Measurements from ENCODE around the gene TOPBP1.
"Not testable (repeated sequence)": the region's sequence is repeated elsewhere in the genome, so short reads cannot be mapped to it uniquely, and the experiment has no call there.

Gene TOPBP1

DNA sequence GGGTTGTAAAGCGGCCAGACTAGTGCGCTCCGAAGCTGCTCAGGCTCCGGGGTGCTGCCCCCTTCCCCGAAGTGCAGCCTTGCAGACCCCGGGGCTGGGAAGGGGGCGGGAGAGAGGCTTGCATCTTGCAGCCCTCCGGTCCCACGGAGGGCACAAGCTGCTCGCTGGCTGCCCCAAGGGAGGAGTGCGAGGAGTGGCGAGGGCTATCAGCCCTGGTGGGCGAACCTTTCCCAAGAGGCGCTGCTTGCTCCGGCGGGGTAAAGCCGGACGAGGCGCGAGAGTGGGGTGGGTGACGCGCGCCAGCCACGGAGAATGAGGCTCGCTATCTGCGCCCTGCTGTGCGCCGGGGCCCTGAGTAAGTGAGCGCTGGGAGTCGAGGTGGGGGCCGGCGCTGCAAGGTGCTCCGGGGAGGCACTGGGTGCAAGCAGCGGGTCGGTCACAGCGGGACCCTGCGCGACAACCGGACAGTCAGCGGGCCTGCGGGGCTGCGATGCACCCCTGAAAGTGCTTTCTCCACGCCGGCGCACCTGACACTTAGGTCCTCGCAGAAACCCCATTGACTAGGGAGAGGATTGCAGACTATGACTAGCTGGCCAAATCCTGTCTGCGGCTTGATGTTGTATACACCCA lies 12.7 kb upstream of the TOPBP1 start:
- DNase-seq (ENCODE audit: low spot score): peak; percentile 55

GRCh38 chr3:133673746-133674145 lies 12.0 kb upstream of the TOPBP1 start:
- no peak for DNase-seq (ENCODE audit: low spot score)

DNA sequence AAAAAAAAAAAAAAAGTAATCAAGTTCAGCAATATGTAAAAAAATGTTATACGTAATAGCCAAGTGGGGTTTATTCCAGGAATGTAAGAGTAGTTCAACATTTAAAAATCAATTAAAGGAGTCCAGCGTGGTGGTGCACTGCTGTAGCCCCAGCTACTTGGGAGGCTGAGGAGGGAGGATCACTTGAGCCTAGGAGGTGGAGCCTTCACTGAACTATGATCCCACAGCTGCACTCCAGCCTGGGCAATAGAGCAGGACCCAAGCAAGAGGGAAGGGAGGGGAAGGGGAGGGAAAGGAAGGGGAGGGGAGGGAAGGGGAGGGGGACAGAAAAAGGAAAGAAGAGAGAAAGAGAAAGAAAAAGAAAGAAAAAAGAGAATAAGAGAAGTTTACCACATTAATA lies 10.7 kb upstream of the TOPBP1 start:
- DNase-seq (ENCODE audit: low spot score): no peak

- DNase-seq (ENCODE audit: low spot score): no peak
These were observed 8.8 kb upstream of the TOPBP1 start for GRCh38 chr3:133670525-133670995.

DNA sequence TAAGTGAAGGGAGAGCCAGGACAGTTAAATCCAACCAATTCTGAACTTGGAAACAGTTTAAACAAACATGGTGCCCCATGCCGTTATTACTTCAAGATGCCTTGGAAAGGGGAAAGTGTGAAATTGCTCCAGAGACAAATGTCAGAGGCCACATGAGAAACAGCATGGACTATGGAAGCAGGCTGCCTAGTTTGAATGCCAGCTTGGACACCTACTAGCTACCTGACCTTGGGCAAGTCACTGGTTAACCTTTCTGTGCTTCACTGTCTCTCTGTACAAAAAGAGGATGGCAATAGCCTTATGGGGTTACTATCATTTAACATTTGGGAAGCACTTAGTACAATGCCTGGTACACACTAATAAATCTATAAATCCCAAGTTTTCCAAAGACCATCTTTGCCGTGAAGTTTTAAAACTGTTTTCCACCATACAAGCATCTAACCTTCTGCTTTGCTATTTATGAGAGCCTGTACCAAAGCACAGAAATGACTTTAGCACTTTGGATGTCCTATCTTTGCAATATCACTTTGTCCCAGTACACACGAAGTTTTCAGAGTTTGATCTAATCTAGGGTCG lies 8.3 kb upstream of the TOPBP1 start:
- DNase-seq (ENCODE audit: low spot score): no peak

DNA sequence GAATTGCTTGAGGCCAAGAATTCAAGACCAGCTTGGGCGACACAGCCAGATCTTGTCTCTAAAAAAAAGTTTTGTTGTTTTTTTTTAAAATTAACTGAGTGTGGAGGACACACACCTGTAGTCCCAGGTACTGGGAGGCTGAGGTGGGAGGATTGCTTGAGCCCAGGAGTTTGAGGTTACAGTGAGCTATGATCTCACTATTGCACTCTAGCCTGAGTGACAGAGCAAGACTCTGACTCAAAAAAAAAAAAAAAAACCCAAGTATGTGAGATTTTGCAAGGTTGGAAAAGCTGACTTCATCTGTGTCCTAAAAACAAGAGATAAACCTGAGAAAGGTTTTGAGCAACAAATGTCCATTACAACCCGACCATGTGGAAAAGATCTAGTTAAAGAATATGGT lies 5.4 kb upstream of the TOPBP1 start:
- DNase-seq (ENCODE audit: low spot score): no peak

- DNase-seq (ENCODE audit: low spot score): not testable (repeated sequence)
These were observed 3.4 kb upstream of the TOPBP1 start for GRCh38 chr3:133665188-133665587.

DNA sequence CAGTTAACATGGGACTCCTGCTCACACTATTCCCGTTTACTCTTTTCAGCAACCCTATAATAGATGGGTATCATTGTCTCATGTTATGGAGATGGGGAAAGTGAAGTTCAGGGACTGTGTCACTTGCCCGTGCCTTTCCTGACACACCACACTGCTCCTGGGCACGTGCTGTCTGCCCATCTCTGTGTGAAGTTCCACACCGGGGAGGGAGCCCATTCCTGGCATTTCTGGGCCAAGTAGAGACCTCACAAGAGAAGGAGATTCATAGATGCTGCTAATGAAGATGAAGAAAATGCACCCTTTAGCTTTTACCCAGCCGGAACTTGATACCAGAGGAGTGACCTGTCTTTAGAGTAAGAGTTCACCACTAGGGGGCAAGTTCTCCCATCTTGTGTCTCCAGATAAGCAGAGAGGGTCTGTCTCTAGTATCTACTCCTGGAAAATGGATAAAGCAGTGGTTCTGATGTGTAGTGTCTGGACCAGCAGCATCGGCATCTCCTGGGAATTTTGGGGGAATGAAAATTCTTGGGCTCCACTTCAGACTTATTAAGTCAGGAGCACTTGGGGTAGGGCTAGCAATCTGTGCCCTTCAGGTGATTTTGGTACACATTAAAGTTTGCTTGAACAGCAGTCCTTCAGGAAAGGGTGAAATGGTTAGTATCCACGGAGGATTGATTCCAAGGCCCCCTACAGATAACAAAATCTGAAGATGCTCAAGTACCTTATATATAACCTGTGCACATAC lies 2.0 kb upstream of the TOPBP1 start:
- DNase-seq (ENCODE audit: low spot score): no peak

- no peak for DNase-seq (ENCODE audit: low spot score)
These were observed 524 bp upstream of the TOPBP1 start for GRCh38 chr3:133662278-133662651.

DNA sequence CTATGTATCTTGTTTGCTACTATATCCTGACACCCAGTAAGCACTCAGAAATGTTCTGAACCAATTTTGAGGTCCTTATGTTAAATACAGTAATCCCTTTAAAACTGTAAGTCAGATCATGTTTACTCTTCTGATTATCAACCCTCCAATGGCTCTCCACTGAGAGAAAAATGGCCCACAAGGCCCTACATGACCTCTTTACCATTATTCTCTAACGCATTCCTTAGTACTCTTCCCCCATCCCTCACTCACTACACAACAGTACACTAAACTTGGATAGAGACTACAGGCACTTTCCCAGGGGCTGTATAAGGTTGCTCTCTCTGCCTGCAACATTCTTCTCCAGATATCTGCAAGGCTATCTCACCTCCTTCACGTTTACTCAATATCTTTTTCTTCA lies 1.9 kb downstream of the TOPBP1 start:
- DNase-seq (ENCODE audit: low spot score): no peak

DNA sequence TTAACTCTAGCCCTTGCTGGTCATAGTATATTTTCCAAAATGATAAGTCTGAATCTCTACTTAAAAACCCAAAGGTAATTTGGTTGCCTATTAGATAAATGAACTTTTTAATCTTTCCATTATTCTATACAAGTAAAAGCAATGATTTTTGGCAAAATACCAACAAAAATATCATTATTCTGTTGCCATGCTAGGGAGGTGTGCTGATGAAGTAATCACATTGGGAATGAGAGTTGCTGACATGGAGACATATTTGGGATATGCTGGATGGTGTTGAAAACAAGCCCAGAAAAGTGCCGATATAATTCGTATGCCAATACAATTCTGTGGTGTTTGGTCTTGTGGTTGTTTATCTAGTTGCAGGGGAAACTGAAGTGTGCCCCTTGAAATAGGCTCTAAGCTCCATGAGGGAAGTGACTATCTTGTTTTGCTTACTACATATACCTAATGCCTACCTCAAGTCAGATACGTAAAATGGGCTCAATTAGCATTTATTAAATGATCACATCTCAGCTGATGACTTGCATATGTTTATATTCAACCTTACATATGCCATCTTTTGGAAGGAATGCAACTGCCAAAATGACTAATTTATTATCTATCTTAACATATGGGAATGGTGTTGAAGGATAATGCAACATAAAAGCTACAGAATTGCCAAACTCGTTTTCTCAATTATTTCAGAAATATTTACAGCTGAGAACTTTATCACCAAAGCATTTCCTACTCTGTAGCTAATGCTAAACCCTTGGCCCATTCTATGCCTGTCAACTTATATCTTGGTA lies 5.8 kb downstream of the TOPBP1 start:
- DNase-seq (ENCODE audit: low spot score): no peak

DNA sequence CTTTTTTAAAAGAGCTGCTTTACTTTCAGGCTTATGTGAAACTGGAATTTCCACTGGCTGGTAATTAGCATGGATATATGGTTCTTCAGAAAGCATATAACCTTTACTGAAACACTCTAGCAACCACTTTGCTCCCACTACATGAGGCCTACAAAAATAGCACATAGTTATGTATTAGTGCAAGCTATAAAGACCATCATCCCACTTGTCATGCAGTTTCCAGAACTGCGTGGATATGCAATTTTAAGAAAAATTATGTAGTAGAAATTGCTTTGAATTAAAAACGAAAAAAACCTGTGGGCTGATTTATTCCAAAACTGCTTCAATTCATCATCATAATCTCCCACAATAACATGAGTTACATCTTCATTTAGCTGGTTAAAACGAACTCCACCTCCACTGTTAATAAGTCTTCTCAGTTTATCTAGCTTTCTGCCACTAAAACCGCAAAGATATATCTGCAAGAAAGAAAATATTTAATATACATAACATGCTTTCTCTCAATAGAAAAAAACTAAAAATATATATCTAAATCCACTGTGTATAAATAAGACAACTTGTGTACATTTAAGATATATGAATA lies 12.2 kb downstream of the TOPBP1 start:
- DNase-seq (ENCODE audit: low spot score): no peak

DNA sequence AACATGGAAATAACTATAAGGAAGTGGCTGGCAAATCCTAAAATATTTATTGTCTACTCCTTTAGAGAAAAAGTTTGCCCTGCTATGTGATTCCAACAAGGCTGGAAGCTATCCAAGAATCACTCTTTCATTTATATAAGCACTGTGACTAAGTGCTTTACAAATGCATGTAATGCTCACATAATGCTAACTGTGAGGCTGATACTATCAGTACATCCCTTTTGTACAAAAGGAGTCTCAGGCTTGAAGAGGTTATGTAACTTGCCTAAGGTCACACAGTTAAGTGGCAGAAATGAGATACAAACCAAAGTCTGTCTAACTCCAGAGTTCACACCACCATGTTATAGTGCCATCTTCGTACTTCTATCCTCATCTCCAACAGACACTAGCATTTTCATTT lies 17.0 kb downstream of the TOPBP1 start:
- no peak for DNase-seq (ENCODE audit: low spot score)

DNA sequence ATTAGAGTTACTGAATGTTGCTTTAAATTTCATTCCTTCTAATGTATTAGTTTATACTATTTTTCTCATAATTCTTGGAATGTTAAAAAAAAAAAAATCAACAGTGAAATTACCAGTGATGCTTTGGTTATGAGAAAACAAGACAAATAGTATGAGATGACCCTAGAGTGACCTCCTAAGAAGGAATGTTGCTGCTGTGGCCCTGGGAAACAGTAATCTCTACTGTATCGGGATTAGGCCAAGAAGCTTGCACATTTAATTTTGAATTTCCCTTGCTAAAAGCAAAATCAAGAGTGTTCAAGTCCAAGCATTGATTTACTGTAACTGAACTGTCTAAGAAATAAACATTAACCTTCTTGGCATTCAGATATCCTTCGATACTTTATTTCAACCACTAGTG lies 18.1 kb downstream of the TOPBP1 start:
- DNase-seq (ENCODE audit: low spot score): no peak

DNA sequence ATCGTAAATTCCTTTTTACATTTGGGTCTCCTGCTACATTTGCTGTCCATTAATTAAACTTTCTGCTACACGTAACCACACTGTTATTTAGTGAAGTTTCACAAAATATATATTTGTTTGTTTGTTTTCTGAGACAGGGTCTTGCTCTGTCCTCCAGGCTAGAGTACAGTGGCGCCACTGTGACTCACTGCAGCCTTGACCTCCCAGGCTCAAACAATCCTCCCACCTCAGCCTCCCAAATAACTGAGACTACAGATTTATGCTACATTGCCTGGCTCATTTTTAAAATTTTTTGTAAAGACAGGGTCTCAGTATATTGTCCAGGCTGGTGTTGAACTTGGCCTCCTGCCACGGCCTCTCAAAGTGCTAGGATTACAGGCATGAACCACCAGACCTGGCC lies 20.5 kb downstream of the TOPBP1 start:
- DNase-seq (ENCODE audit: low spot score): no peak

DNA sequence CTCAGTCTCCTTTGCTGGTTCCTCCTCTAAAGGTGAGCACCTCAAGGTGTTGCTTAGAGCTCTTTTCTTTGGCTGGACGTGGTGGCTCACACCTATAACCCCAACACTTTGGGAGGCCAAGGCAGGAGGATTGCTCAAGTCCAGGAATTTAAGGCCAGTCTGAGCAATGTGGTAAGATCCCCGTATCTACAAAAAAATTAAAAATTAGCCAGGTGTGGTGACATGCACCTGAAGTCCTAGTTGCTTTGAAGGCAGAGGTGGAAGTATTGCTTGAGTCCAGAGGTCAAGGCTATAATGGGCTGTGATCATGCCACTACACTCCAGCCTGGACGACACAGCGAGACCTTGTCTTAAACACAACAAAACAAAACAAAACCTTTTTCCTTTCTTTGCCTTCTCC lies 28.3 kb downstream of the TOPBP1 start:
- no peak for DNase-seq (ENCODE audit: low spot score)

DNA sequence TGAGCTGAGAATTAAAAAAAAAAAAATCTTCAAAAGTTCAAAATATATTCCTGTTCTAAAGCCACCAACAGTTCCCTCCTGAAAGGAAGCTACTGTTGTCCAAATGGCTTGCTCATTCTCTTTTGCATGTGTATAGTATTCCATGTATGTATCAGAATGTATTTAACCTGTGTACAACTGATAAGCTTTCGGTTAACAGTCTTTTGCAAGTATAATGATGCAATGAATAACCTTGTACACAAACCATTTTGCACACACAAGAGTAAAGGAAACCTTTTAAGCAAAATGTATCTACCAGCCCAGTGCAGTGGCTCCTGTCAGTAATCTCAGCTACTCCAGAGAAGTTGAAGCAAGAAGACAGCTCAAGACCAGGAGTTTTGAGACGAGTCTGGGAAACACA lies 32.6 kb downstream of the TOPBP1 start:
- DNase-seq (ENCODE audit: low spot score): no peak

DNA sequence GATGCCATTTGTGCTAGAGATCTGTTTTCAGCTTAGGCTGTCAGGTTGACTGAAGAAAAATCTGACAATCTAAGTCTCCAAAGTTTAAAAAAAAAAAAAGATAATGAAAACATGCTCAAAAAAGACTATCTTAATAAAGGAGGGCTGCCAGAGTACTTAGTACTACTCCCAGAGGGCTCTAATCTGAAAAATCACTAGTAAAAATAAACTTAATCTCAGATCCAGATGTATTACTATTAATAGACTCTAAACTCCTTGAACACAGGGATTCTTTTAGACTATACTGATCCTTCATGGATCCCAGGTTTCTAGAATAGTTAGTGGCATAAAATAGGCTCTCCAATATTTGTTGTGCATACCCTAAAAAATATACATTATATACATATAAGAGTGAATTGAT lies 34.0 kb downstream of the TOPBP1 start:
- no peak for DNase-seq (ENCODE audit: low spot score)

DNA sequence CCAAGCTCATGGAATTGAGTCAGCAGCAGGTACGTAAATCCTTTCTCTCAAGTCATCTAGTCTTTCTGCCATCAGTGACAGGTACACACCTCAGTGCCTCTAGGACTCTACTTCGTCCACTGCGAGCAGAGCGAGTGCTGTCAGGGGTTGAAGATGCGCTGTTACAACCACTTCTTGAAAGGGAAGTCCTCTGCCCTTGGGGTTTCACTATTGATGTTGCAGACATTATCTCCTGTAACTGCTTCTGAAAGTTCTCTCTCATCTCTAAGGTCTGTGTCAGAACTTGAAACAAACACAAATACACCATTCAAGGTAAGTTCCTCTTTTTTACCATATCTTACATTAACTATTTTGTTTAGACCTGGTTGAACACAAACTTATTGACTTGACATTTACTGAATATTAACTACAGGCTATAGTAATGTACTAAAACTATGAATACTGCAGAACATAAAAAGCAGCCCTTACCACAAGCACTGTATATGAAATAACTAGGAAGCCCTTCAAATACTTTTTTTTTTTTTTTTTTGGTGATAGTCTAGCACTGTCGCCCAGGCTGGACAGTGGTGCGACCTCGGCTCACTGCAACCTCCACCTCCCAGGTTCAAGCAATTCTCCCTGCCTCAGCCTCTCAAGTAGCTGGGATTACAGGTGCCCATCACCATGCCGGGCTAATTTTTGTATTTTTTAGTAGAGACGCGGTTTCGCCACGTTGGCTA lies 41.5 kb downstream of the TOPBP1 start:
- DNase-seq (ENCODE audit: low spot score): no peak

- no peak for DNase-seq (ENCODE audit: low spot score)
These were observed 50.2 kb downstream of the TOPBP1 start for GRCh38 chr3:133611534-133611933.

- DNase-seq (ENCODE audit: low spot score): no peak
These were observed 51.7 kb downstream of the TOPBP1 start for GRCh38 chr3:133610031-133610430.

DNA sequence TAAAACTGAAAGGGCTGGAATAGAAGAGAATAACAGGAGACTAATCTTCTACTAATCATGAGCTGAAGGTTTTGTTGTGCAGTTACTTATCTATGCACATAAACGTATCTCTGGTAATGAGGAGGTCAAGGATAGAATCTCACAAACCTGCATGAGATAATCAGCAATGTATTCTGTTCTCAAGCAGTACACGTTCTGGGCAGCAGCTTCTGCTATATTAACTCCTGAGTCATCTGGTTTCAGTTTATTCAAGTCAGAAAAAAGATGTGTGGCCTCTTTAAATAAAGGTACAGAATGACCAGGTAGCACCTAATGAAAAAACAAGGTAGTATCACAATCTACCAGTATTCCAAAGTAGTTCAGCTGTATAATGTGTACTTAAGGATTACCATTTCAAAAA lies 53.4 kb downstream of the TOPBP1 start:
- DNase-seq (ENCODE audit: low spot score): no peak
